Calu3 (cell line): ENCODE results near the gene LGI4. TPM values are rescaled to one million over a fixed set of nuclear protein-coding genes. Genes with fewer than 3 reads are reported as not detected.

Source experiments
- BruUV-seq: library from RNA; stranded (reverse); fragments of 400-500 nt; replicated peaks from 2 replicates; lab custom pipeline; 2021; lab: Mats Ljungman, UMichigan
- CTCF ChIA-PET: fragments of 300-600 bp; sonication (Branson Sonifier 250); formaldehyde crosslinking; loops from one replicate; lab custom pipeline; 2022; ENCODE audit warnings: antibody characterized with exemption; lab: Charles Lee
- DNase-seq: peaks from one replicate; pipeline ENCODE4 v3.0.0; 2022
- H3K27ac Mint-ChIP-seq: one replicate; pipeline ENCODE4 v1.8.0; 2022; ENCODE audit warnings: mixed read lengths; ENCODE audit not compliant: unreplicated experiment
- H3K27me3 Mint-ChIP-seq: one replicate; pipeline ENCODE4 v1.8.0; 2022; ENCODE audit warnings: mixed read lengths; ENCODE audit not compliant: unreplicated experiment
- H3K36me3 Mint-ChIP-seq: one replicate; pipeline ENCODE4 v1.8.0; 2022; ENCODE audit warnings: mild to moderate bottlenecking, moderate library complexity, mixed read lengths; ENCODE audit not compliant: insufficient read depth, unreplicated experiment
- H3K4me1 Mint-ChIP-seq: one replicate; pipeline ENCODE4 v1.8.0; 2022; ENCODE audit warnings: mild to moderate bottlenecking, low read depth, mixed read lengths; ENCODE audit not compliant: unreplicated experiment
- H3K4me3 Mint-ChIP-seq: one replicate; pipeline ENCODE4 v1.8.0; 2022; ENCODE audit warnings: mild to moderate bottlenecking, low read depth, moderate library complexity, mixed read lengths; ENCODE audit not compliant: unreplicated experiment
- H3K9me3 Mint-ChIP-seq: one replicate; pipeline ENCODE4 v1.8.0; 2022; ENCODE audit warnings: low read depth, mixed read lengths; ENCODE audit not compliant: unreplicated experiment
- intact Hi-C: fragments of 100-400 bp; cut with micrococcal nuclease; formaldehyde crosslinking; loops from one replicate; pipeline ENCODE4 v1.10.0; 2022; ENCODE audit not compliant: unreplicated experiment
- total RNA-seq: library from RNA; stranded (reverse); gene quantifications from 2 replicates; pipeline ENCODE4 v1.2.3, GENCODE V29; 2022
- TF ChIP-seq, protein P1 (sequence below): fragments of 200-600 bp; IDR thresholded peaks from one replicate; pipeline ENCODE4 v1.8.0; 2022; ENCODE audit warnings: antibody characterized with exemption; ENCODE audit not compliant: unreplicated experiment

Gene LGI4
- total RNA-seq, 1 experiment from 2014 or later, result 0.68 TPM

GRCh38 chr19:35083691-35084508, 51.0 kb downstream of the LGI4 start:
- TF ChIP-seq, protein P1, sequence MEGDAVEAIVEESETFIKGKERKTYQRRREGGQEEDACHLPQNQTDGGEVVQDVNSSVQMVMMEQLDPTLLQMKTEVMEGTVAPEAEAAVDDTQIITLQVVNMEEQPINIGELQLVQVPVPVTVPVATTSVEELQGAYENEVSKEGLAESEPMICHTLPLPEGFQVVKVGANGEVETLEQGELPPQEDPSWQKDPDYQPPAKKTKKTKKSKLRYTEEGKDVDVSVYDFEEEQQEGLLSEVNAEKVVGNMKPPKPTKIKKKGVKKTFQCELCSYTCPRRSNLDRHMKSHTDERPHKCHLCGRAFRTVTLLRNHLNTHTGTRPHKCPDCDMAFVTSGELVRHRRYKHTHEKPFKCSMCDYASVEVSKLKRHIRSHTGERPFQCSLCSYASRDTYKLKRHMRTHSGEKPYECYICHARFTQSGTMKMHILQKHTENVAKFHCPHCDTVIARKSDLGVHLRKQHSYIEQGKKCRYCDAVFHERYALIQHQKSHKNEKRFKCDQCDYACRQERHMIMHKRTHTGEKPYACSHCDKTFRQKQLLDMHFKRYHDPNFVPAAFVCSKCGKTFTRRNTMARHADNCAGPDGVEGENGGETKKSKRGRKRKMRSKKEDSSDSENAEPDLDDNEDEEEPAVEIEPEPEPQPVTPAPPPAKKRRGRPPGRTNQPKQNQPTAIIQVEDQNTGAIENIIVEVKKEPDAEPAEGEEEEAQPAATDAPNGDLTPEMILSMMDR, result no peak
- Mint-ChIP-seq H3K4me1 (peaks cover 12% of the 10 kb centered on the region), H3K9me3 (no peaks in the 10 kb centered on the region), H3K36me3 (no peaks in the 10 kb centered on the region), H3K4me3 (no peak overlapping the region), H3K27me3 (peaks cover 9% of the 10 kb centered on the region), H3K27ac (no peak overlapping the region)
- DNase-seq, result no peak
- no TSS peak for BruUV-seq
- intact Hi-C loops, result no loop called here
- CTCF ChIA-PET, result interaction anchor here (0.7 to 0.8 kb wide), 2 partner anchors 16 to 17 kb away, joined by 3 read pairs; no protein-coding TSS in a partner anchor

- DNase-seq, result no peak
- TF ChIP-seq, protein P1, result no peak
- peaks cover 19% of the 10 kb centered on the region for H3K27me3 Mint-ChIP-seq
- no peaks in the 10 kb centered on the region for H3K4me1 Mint-ChIP-seq
- no TSS peak for BruUV-seq
- CTCF ChIA-PET, result interaction anchor here (1.0 kb wide), 1 partner anchor 14 kb away, joined by 9 read pairs; no protein-coding TSS in a partner anchor
- intact Hi-C loops, result no loop called here
- no peaks in the 10 kb centered on the region for H3K9me3 Mint-ChIP-seq
- H3K27ac Mint-ChIP-seq, result no peak overlapping the region
- H3K4me3 Mint-ChIP-seq, result no peak overlapping the region
- no peaks in the 10 kb centered on the region for H3K36me3 Mint-ChIP-seq
Measured at GRCh38 chr19:35081201-35081600, 53.7 kb downstream of the LGI4 start.

- H3K27ac Mint-ChIP-seq, result no peak overlapping the region
- TF ChIP-seq, protein P1, result no peak
- CTCF ChIA-PET, result interaction anchor here (0.5 to 1.0 kb wide), 3 partner anchors 14 to 129 kb away, joined by 4 to 9 read pairs (median 4); no protein-coding TSS in a partner anchor
- no peaks in the 10 kb centered on the region for H3K36me3 Mint-ChIP-seq
- no peak overlapping the region for H3K4me3 Mint-ChIP-seq
- no peak for DNase-seq
- intact Hi-C loops, result no loop called here
- H3K4me1 Mint-ChIP-seq, result no peaks in the 10 kb centered on the region
- no peaks in the 10 kb centered on the region for H3K9me3 Mint-ChIP-seq
- peaks cover 21% of the 10 kb centered on the region for H3K27me3 Mint-ChIP-seq
- BruUV-seq, result no TSS peak
Measured at GRCh38 chr19:35080613-35081170, 54.2 kb downstream of the LGI4 start.

DNA sequence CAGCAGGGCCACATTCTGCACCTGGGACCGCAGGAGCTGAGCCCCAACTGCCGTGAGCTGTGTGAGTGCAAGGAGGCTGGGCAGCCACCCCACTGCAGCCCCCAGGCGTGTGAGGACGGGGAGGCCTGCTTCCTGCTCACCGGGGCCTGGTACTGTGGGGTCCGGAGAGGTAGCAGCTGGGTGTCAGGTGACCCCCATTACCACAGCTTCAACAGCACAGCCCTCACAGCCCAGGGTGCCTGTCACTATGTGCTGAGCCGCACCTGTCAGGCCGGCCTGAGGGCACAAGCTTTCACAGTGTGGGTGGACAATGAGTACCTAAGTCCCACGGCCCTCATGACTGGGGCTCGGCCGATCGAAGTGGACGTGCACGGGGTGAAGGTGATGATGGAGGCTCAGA, 55.0 kb downstream of the LGI4 start:
- peaks cover 30% of the 10 kb centered on the region for H3K27me3 Mint-ChIP-seq
- H3K4me3 Mint-ChIP-seq, result no peak overlapping the region
- no peak overlapping the region for H3K27ac Mint-ChIP-seq
- BruUV-seq, result no TSS peak
- H3K4me1 Mint-ChIP-seq, result no peaks in the 10 kb centered on the region
- no peaks in the 10 kb centered on the region for H3K9me3 Mint-ChIP-seq
- CTCF ChIA-PET, result interaction anchor here (0.5 to 0.6 kb wide), 2 partner anchors 63 to 130 kb away, joined by 4 read pairs; no protein-coding TSS in a partner anchor
- H3K36me3 Mint-ChIP-seq, result no peaks in the 10 kb centered on the region
- TF ChIP-seq, protein P1, result no peak
- intact Hi-C loops, result no loop called here
- DNase-seq, result no peak
